DOHH2 (cell line): ENCODE measurements around the gene LYPD4.
"Not testable (repeated sequence)": the region's sequence is repeated elsewhere in the genome, so short reads cannot be mapped to it uniquely, and the experiment has no call there.

Source experiments
- H3F3A ChIP-seq: fragments of 200-600 bp; sonication (generic), shearing (Covaris generic); 2 replicates; pipeline ENCODE4 v1.6.0; 2016; ENCODE audit warnings: antibody characterized with exemption, mild to moderate bottlenecking; ENCODE audit not compliant: control insufficient read depth, insufficient read depth
- H3K27ac ChIP-seq: fragments of 200-600 bp; sonication (generic); 2 replicates; pipeline ENCODE4 v1.5.1; 2014; ENCODE audit warnings: low read depth, mild to moderate bottlenecking, low read length, moderate library complexity
- H3K27me3 ChIP-seq: fragments of 200-600 bp; sonication (generic); 2 replicates; pipeline ENCODE4 v1.6.1; 2014; ENCODE audit warnings: mild to moderate bottlenecking, low read length, mixed read lengths; ENCODE audit not compliant: control insufficient read depth
- H3K36me3 ChIP-seq: fragments of 200-600 bp; sonication (generic); 2 replicates; pipeline ENCODE4 v1.6.1; 2014; ENCODE audit warnings: mild to moderate bottlenecking, low read length, moderate library complexity, mixed read lengths; ENCODE audit not compliant: control insufficient read depth
- H3K4me1 ChIP-seq: fragments of 200-600 bp; sonication (generic); 2 replicates; pipeline ENCODE4 v1.6.1; 2014; ENCODE audit warnings: mild to moderate bottlenecking, low read length, mixed read lengths; ENCODE audit not compliant: control insufficient read depth
- H3K4me2 ChIP-seq: fragments of 200-600 bp; sonication (generic); 2 replicates; pipeline ENCODE4 v1.6.0; 2014; ENCODE audit warnings: mild to moderate bottlenecking, low read length, moderate library complexity
- H3K4me3 ChIP-seq: fragments of 200-600 bp; sonication (generic); 2 replicates; pipeline ENCODE4 v1.5.1; 2014; ENCODE audit warnings: mild to moderate bottlenecking, low read length, mixed read lengths
- H3K79me2 ChIP-seq: fragments of 200-600 bp; sonication (generic); 2 replicates; pipeline ENCODE4 v1.6.1; 2014; ENCODE audit warnings: mild to moderate bottlenecking, low read length, mixed read lengths; ENCODE audit not compliant: control insufficient read depth
- H3K9me2 ChIP-seq: fragments of 200-600 bp; sonication (generic); replicated peaks from 2 replicates; pipeline ENCODE4 v1.6.1; 2014; ENCODE audit warnings: mild to moderate bottlenecking, low read length, mixed read lengths; ENCODE audit not compliant: control insufficient read depth
- H3K9me3 ChIP-seq: fragments of 200-600 bp; sonication (generic); 2 replicates; pipeline ENCODE4 v1.6.1; 2014; ENCODE audit warnings: antibody characterized with exemption, low read length, mixed read lengths; ENCODE audit not compliant: control insufficient read depth, insufficient read depth
- H4K20me1 ChIP-seq: fragments of 200-600 bp; sonication (generic); 2 replicates; pipeline ENCODE4 v1.6.0; 2014; ENCODE audit warnings: low read depth, mild to moderate bottlenecking, antibody characterized with exemption, low read length, moderate library complexity; ENCODE audit not compliant: control insufficient read depth, insufficient read depth
- CTCF ChIP-seq: fragments of 200-600 bp; sonication (generic); IDR thresholded peaks from one replicate; pipeline ENCODE4 v1.5.1; 2014; ENCODE audit warnings: antibody characterized with exemption, mild to moderate bottlenecking, low read depth, low read length; ENCODE audit not compliant: poor library complexity, severe bottlenecking
- EZH2phosphoT487 ChIP-seq: fragments of 200-600 bp; sonication (generic); IDR thresholded peaks from 2 replicates; pipeline ENCODE4 v1.6.1; 2017; ENCODE audit warnings: borderline replicate concordance, mild to moderate bottlenecking, antibody characterized with exemption, low read length, moderate library complexity, mixed read lengths

LYPD4 gene

GRCh38 chr19:41876847-41877832 is 32.7 kb upstream of the LYPD4 start, which contains the start of gene CD79A:
CD79A (plus strand) TSS chr19:41877279; CDS start chr19:41877305, 26 bp downstream.
- Histone ChIP-seq H3F3A (peaks cover 70% of the 10 kb centered on the region), H3K9me2 (no peaks in the 10 kb centered on the region), H3K9me3 (no peaks in the 10 kb centered on the region), H4K20me1 (no peaks in the 10 kb centered on the region), H3K4me3 (peak within 1 kb of the TSS; percentile 91), H3K27ac (peak within 1 kb of the TSS; percentile 99), H3K36me3 (peaks cover 59% of the 10 kb centered on the region), H3K27me3 (no peaks in the 10 kb centered on the region; the same call in 1 of the 2 replicates), H3K4me1 (peaks cover 86% of the 10 kb centered on the region), H3K79me2 (peaks cover 35% of the 10 kb centered on the region), H3K4me2 (peak within 1 kb of the TSS; percentile 93)
- TF ChIP-seq CTCF (no peak), EZH2phosphoT487 (no peak)

GRCh38 chr19:41875973-41876372 is 31.5 kb upstream of the LYPD4 start:
- H3K4me1 ChIP-seq, result peaks cover 86% of the 10 kb centered on the region
- H3K4me3 ChIP-seq, result peak overlapping the region; percentile 91

GRCh38 chr19:41872775-41873647 is 28.5 kb upstream of the LYPD4 start:
- peaks cover 88% of the 10 kb centered on the region for H3K4me1 ChIP-seq
- peaks cover 81% of the 10 kb centered on the region for H3F3A ChIP-seq
- H3K36me3 ChIP-seq, result peaks cover 64% of the 10 kb centered on the region
- H3K27me3 ChIP-seq, result no peaks in the 10 kb centered on the region; the same call in 1 of the 2 replicates
- peak overlapping the region; percentile 99 for H3K27ac ChIP-seq
- H3K79me2 ChIP-seq, result peaks cover 21% of the 10 kb centered on the region
- no peaks in the 10 kb centered on the region for H4K20me1 ChIP-seq
- H3K4me2 ChIP-seq, result peak overlapping the region; percentile 7; the same call in 1 of the 2 replicates
- peak; percentile 96 for TF ChIP-seq CTCF
- no peak for TF ChIP-seq EZH2phosphoT487
- no peaks in the 10 kb centered on the region for H3K9me2 ChIP-seq
- H3K9me3 ChIP-seq, result no peaks in the 10 kb centered on the region
- H3K4me3 ChIP-seq, result no peak overlapping the region

More at GRCh38 chr19:41875973-41876372, 31.5 kb upstream of the LYPD4 start:
- H3K9me3 ChIP-seq, H3K9me2 ChIP-seq, H4K20me1 ChIP-seq, H3K27me3 ChIP-seq: not testable (repeated sequence)
- Histone ChIP-seq H3F3A (peaks cover 71% of the 10 kb centered on the region), H3K27ac (peak overlapping the region; percentile 99), H3K36me3 (peaks cover 63% of the 10 kb centered on the region), H3K4me2 (peak overlapping the region; percentile 93), H3K79me2 (peaks cover 33% of the 10 kb centered on the region)
